K562 (cell line): Measurements from ENCODE around the gene MYL4. TPM values are rescaled to one million over a fixed set of nuclear protein-coding genes. Genes with fewer than 3 reads are reported as not detected.

Experiments used
- ARNT ChIP-seq, 2 experiments: fragments of 450-650 bp; IDR thresholded peaks; 2 replicates each; pipeline ENCODE4 v1.6.1; 2016; ENCODE audit warnings: mild to moderate bottlenecking in 1 of 2
- CBFA2T2 ChIP-seq: fragments of 450-650 bp; conservative IDR thresholded peaks from 2 replicates; pipeline ENCODE4 v1.6.1; 2017; ENCODE audit warnings: mild to moderate bottlenecking
- CBX8 ChIP-seq: fragments of 200-600 bp; sonication (generic); IDR thresholded peaks from 2 replicates; pipeline ENCODE4 v1.6.1; 2012; ENCODE audit warnings: borderline replicate concordance, mixed run types, low read depth, mild to moderate bottlenecking, moderate library complexity, mixed read lengths, low read length, control low read depth, inconsistent platforms; ENCODE audit not compliant: poor library complexity, severe bottlenecking; ENCODE audit errors: extremely low read depth
- E2F3 ChIP-seq: fragments of 250-450 bp; sonication (Bioruptor Pico); IDR thresholded peaks from 2 replicates; pipeline ENCODE4 v1.4.0; 2020; ENCODE audit warnings: mild to moderate bottlenecking
- HCFC1 ChIP-seq: IDR thresholded peaks from 2 replicates; pipeline ENCODE4 v1.6.1; 2012; ENCODE audit warnings: low read depth, low read length, improper control_type of control experiment
- HDAC1 ChIP-seq, 2 experiments: fragments of 450-650 bp; IDR thresholded peaks; 2 replicates each; pipeline ENCODE4 v1.6.1; 2016 to 2017; ENCODE audit warnings: inconsistent platforms in 1 of 2, mild to moderate bottlenecking in 1 of 2, moderate library complexity in 1 of 2
- THRA ChIP-seq: fragments of 450-650 bp; IDR thresholded peaks from 2 replicates; pipeline ENCODE4 v1.6.1; 2017; ENCODE audit warnings: mild to moderate bottlenecking, moderate library complexity
- WHSC1 ChIP-seq: IDR thresholded peaks from one replicate; pipeline ENCODE4 v1.6.1; 2012; ENCODE audit warnings: low read length, control low read depth, inconsistent platforms
- ZBTB1 ChIP-seq: sonication (generic); formaldehyde crosslinking; IDR thresholded peaks from 2 replicates; pipeline ENCODE4 v1.8.1; 2023; ENCODE audit warnings: missing genetic modification reagents, low read depth, mild to moderate bottlenecking, borderline replicate concordance
- ZNF124 ChIP-seq: sonication (generic); formaldehyde crosslinking; IDR thresholded peaks from 2 replicates; pipeline ENCODE4 v1.8.1; 2022; ENCODE audit warnings: missing genetic modification reagents
- polyA plus RNA-seq, 8 experiments: library from polyadenylated mRNA; depleted of rRNA in 4 of 8; stranded (reverse) in 5 of 8; unstranded in 3 of 8; fragments of >200 nt; fragmentation: Nextera tagmentation in 2 of 8; fragmentation: Illumina TruSeq in 1 of 8; extraction: Ambion mirVana in 2 of 8; extraction: Trizol in 1 of 8; gene quantifications; 2 replicates each; pipeline versions ENCODE4 v1.2.1 to v1.2.3, GENCODE V29; 2011 to 2014; ENCODE audit warnings: inconsistent platforms in 1 of 8, missing spikeins in 1 of 8
- total RNA-seq, 7 experiments: library from RNA; depleted of rRNA in 6 of 7; stranded (reverse); fragments of >200 nt in 6 of 7; fragmentation: Illumina TruSeq in 2 of 7; extraction: Trizol in 2 of 7; gene quantifications; 2 replicates each; pipeline versions ENCODE4 v1.2.1 to v1.2.3, GENCODE V29; 2011 to 2021; ENCODE audit warnings: low replicate concordance in 1 of 7
- TF ChIP-seq, protein P1 (sequence below): sonication (generic); formaldehyde crosslinking; IDR thresholded peaks from 2 replicates; pipeline ENCODE4 v1.8.0; 2023; ENCODE audit warnings: mild to moderate bottlenecking, missing genetic modification reagents

The MYL4 gene
- total and polyA plus RNA-seq, 9 of the 15 experiments (the other 6 are each of a cell fraction or from before 2014, with no cell fraction given): 117 to 423 (median 221) TPM

- TF ChIP-seq ARNT (IDR thresholded peaks at IDR 0.05) (peak; percentile 40 to 82; a peak in 2 of 4 replicates), WHSC1 (no peak), HDAC1 (IDR thresholded peaks at IDR 0.05) (peak in 1 of 2 experiments; percentile 56; a peak in 2 of 4 replicates), E2F3 (CRISPR knock-in tag) (no peak), THRA (no peak), HCFC1 (no peak), CBFA2T2 (peak; percentile 92), ZBTB1 (CRISPR knock-in tag) (no peak), ZNF124 (CRISPR knock-in tag) (no peak), CBX8 (no peak)
- TF ChIP-seq, protein P1, sequence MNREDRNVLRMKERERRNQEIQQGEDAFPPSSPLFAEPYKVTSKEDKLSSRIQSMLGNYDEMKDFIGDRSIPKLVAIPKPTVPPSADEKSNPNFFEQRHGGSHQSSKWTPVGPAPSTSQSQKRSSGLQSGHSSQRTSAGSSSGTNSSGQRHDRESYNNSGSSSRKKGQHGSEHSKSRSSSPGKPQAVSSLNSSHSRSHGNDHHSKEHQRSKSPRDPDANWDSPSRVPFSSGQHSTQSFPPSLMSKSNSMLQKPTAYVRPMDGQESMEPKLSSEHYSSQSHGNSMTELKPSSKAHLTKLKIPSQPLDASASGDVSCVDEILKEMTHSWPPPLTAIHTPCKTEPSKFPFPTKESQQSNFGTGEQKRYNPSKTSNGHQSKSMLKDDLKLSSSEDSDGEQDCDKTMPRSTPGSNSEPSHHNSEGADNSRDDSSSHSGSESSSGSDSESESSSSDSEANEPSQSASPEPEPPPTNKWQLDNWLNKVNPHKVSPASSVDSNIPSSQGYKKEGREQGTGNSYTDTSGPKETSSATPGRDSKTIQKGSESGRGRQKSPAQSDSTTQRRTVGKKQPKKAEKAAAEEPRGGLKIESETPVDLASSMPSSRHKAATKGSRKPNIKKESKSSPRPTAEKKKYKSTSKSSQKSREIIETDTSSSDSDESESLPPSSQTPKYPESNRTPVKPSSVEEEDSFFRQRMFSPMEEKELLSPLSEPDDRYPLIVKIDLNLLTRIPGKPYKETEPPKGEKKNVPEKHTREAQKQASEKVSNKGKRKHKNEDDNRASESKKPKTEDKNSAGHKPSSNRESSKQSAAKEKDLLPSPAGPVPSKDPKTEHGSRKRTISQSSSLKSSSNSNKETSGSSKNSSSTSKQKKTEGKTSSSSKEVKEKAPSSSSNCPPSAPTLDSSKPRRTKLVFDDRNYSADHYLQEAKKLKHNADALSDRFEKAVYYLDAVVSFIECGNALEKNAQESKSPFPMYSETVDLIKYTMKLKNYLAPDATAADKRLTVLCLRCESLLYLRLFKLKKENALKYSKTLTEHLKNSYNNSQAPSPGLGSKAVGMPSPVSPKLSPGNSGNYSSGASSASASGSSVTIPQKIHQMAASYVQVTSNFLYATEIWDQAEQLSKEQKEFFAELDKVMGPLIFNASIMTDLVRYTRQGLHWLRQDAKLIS (CRISPR knock-in tag): no peak
Observed at GRCh38 chr17:47265983-47266541, 56.9 kb downstream of the MYL4 start (continued).
